ENCODE results near the gene SEC22C. TPM values are rescaled to one million over a fixed set of nuclear protein-coding genes. Genes with fewer than 3 reads are reported as not detected.
"Not testable (repeated sequence)": the region's sequence is repeated elsewhere in the genome, so short reads cannot be mapped to it uniquely, and the experiment has no call there.

SEC22C gene
- total and polyA plus RNA-seq, 2 of the 13 experiments (the other 11 are each of a cell fraction or from before 2014, with no cell fraction given) = 20.0 to 40.0 TPM

DNA sequence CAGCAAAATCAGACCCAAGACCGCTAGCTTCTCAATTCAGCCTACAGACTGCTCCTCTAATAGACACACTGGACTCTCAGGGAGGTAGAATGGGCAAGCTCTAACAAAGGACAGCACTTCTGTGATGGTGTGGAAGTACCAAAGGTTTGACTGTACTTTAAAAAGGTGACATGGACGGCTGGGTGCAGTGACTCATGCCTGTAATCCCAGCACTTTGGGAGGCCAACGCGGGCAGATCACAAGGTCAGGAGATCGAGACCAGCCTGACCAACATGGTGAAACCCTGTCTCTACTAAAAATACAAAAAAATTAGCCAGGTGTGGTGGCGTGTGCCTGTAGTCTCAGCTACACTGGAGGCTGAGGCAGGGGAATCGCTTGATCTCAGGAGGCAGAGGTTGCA, 15.3 kb upstream of the SEC22C start:
- DNase-seq (ENCODE audit: low spot score); H3K27me3 ChIP-seq (ENCODE audit: control insufficient read depth in 1 of 2, insufficient read depth in 2 of 2, low read length in 2 of 2); H3K4me3 ChIP-seq (replicated peaks in 1 of 3; ENCODE audit: insufficient read depth in 1 of 3, low read depth in 2 of 3, low read length in 3 of 3); CTCF ChIA-PET (ENCODE audit: low intra/inter-chr PET ratio, low total read pairs); H4K20me1 ChIP-seq (ENCODE audit: insufficient read depth, low read length); H3K27ac ChIP-seq (ENCODE audit: extremely low read length, insufficient read depth, low read length); POLR2A ChIA-PET; H3K9me3 ChIP-seq (ENCODE audit: low read length); FAIRE-seq; H3K9ac ChIP-seq (ENCODE audit: insufficient read depth, low read depth, low read length); H3K4me2 ChIP-seq (ENCODE audit: low read depth, low read length); ATAC-seq; BruUV-seq (replicated peaks); in situ Hi-C loops (cut with HindIII; ENCODE audit: extremely low pct_ligation_motif_present, low pct_unique_long_range_greater_than_20kb); intact Hi-C loops (cut with micrococcal nuclease; ENCODE audit: unreplicated experiment); H2AFZ ChIP-seq (ENCODE audit: low read length): not testable (repeated sequence)
- WGBS (ENCODE audit: low lambda C conversion rate) = 94% methylated on average over 7 of the region's 7 CpGs
- Histone ChIP-seq H3K79me2 (ENCODE audit: insufficient read depth, low read length) (peaks cover 21% of the 10 kb centered on the region), H3K4me1 (ENCODE audit: insufficient read depth, low read length) (peaks cover 22% of the 10 kb centered on the region), H3K36me3 (replicated peaks in 1 of 2; ENCODE audit: control insufficient read depth in 1 of 2, insufficient read depth in 2 of 2, low read length in 2 of 2) (peaks cover 0 to 14% of the 10 kb centered on the region in 2 experiments; a peak in 3 of 5 replicates)
- TF ChIP-seq FOSL2 (CRISPR knock-in tag; IDR thresholded peaks at IDR 0.05) = 0 out of 2 replicates have a peak, but pooled peaks have one; percentile 6

DNA sequence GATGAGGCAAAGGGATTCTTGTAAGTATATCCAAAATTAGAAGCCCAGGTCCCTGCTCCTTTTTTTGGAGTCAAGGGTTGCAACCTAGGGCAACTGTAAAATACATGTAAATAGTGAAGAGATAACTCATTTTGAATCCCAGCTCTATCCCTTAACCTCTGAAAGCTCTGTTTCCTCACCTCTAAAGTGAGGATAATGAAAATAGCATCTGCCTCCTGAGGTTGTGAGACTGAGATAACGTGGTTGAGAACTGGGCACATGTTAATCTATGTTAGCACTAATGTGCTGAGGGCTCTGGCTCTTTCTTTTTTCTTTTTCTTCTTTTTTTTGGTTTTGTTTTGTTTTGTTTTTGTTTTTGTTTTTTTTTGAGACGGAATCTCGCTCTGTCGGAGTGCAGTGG, 13.9 kb upstream of the SEC22C start:
- Histone ChIP-seq H3K36me3 (replicated peaks in 1 of 2; ENCODE audit: control insufficient read depth in 1 of 2, insufficient read depth in 2 of 2, low read length in 2 of 2) (peaks cover 0 to 14% of the 10 kb centered on the region in 2 experiments; a peak in 3 of 5 replicates), H2AFZ (ENCODE audit: low read length) (no peak overlapping the region), H3K4me1 (ENCODE audit: insufficient read depth, low read length) (peaks cover 28% of the 10 kb centered on the region), H3K9me3 (ENCODE audit: low read length) (no peaks in the 10 kb centered on the region), H3K4me3 (replicated peaks in 1 of 3; ENCODE audit: insufficient read depth in 1 of 3, low read depth in 2 of 3, low read length in 3 of 3) (no peak overlapping the region), H3K9ac (ENCODE audit: insufficient read depth, low read depth, low read length) (no peak overlapping the region), H4K20me1 (ENCODE audit: insufficient read depth, low read length) (no peaks in the 10 kb centered on the region), H3K27ac (ENCODE audit: extremely low read length, insufficient read depth, low read length) (no peak overlapping the region), H3K79me2 (ENCODE audit: insufficient read depth, low read length) (peaks cover 19% of the 10 kb centered on the region), H3K27me3 (ENCODE audit: control insufficient read depth in 1 of 2, insufficient read depth in 2 of 2, low read length in 2 of 2) (no peaks in the 10 kb centered on the region; a peak in 1 of 5 replicates), H3K4me2 (ENCODE audit: low read depth, low read length) (no peak overlapping the region)
- in situ Hi-C loops (cut with HindIII; ENCODE audit: extremely low pct_ligation_motif_present, low pct_unique_long_range_greater_than_20kb) (no loop called here), intact Hi-C loops (cut with micrococcal nuclease; ENCODE audit: unreplicated experiment) (no loop called here)
- BruUV-seq (replicated peaks) = no TSS peak
- TF ChIP-seq MAFG (CRISPR knock-in tag; IDR thresholded peaks at IDR 0.05) (no peak), PRPF4 (IDR thresholded peaks at IDR 0.05; ENCODE audit: low read depth, low read length, poor library complexity, severe bottlenecking) (no peak), ZMYM2 (CRISPR knock-in tag; IDR thresholded peaks at IDR 0.05) (no peak), HMG20B (CRISPR knock-in tag; conservative IDR thresholded peaks at IDR 0.05) (no peak), ZNF652 (CRISPR knock-in tag; IDR thresholded peaks at IDR 0.05; ENCODE audit: borderline replicate concordance, low read depth) (no peak), TBP (CRISPR knock-in tag; IDR thresholded peaks at IDR 0.05) (no peak), ATF1 (CRISPR knock-in tag; IDR thresholded peaks at IDR 0.05) (no peak), ZNF776 (CRISPR knock-in tag; IDR thresholded peaks at IDR 0.05) (no peak), ZNF230 (CRISPR knock-in tag; IDR thresholded peaks at IDR 0.05) (no peak), DNMT1 (CRISPR knock-in tag; IDR thresholded peaks at IDR 0.05) (no peak), ZNF143 (CRISPR knock-in tag; IDR thresholded peaks at IDR 0.05) (no peak), ZNF124 (CRISPR knock-in tag; IDR thresholded peaks at IDR 0.05) (no peak), GZF1 (CRISPR knock-in tag; IDR thresholded peaks at IDR 0.05) (no peak), RFXANK (CRISPR knock-in tag; IDR thresholded peaks at IDR 0.05) (no peak), GTF2F1 (IDR thresholded peaks at IDR 0.05; ENCODE audit: low read length) (no peak), ZBTB42 (CRISPR knock-in tag; IDR thresholded peaks at IDR 0.05) (no peak)
- TF ChIP-seq, protein P1, sequence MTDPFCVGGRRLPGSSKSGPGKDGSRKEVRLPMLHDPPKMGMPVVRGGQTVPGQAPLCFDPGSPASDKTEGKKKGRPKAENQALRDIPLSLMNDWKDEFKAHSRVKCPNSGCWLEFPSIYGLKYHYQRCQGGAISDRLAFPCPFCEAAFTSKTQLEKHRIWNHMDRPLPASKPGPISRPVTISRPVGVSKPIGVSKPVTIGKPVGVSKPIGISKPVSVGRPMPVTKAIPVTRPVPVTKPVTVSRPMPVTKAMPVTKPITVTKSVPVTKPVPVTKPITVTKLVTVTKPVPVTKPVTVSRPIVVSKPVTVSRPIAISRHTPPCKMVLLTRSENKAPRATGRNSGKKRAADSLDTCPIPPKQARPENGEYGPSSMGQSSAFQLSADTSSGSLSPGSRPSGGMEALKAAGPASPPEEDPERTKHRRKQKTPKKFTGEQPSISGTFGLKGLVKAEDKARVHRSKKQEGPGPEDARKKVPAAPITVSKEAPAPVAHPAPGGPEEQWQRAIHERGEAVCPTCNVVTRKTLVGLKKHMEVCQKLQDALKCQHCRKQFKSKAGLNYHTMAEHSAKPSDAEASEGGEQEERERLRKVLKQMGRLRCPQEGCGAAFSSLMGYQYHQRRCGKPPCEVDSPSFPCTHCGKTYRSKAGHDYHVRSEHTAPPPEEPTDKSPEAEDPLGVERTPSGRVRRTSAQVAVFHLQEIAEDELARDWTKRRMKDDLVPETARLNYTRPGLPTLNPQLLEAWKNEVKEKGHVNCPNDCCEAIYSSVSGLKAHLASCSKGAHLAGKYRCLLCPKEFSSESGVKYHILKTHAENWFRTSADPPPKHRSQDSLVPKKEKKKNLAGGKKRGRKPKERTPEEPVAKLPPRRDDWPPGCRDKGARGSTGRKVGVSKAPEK (CRISPR knock-in tag; IDR thresholded peaks at IDR 0.05; ENCODE audit: borderline replicate concordance) = no peak
- TF ChIP-seq, protein P2, sequence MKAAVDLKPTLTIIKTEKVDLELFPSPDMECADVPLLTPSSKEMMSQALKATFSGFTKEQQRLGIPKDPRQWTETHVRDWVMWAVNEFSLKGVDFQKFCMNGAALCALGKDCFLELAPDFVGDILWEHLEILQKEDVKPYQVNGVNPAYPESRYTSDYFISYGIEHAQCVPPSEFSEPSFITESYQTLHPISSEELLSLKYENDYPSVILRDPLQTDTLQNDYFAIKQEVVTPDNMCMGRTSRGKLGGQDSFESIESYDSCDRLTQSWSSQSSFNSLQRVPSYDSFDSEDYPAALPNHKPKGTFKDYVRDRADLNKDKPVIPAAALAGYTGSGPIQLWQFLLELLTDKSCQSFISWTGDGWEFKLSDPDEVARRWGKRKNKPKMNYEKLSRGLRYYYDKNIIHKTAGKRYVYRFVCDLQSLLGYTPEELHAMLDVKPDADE (CRISPR knock-in tag; IDR thresholded peaks at IDR 0.05) = no peak
- ATAC-seq = no peak
- CTCF ChIA-PET (ENCODE audit: low intra/inter-chr PET ratio, low total read pairs) = no interaction called here
- DNase-seq (ENCODE audit: low spot score) = no peak
- 93% methylated on average over 4 of the region's 4 CpGs for WGBS (ENCODE audit: low lambda C conversion rate)
- POLR2A ChIA-PET = no interaction called here
- FAIRE-seq = no peak

Data from HepG2 (cell line).